SK-N-SH (cell line): ENCODE data around the gene IL10RB. TPM values are rescaled to one million over a fixed set of nuclear protein-coding genes. Genes with fewer than 3 reads are reported as not detected.

Experiments
- CTCF ChIA-PET: fragments of 300-600, 350-600 bp; formaldehyde crosslinking; extraction: SDS; loops from one replicate; lab custom pipeline; 2021; lab: Yijun Ruan, JAX
- POLR2A ChIA-PET: fragments of 350-600 bp; sonication (Branson Sonifier 250); formaldehyde crosslinking; extraction: SDS; loops from one replicate; lab custom pipeline; 2020; ENCODE audit warnings: antibody characterized with exemption, inconsistent platforms; lab: Yijun Ruan, JAX
- DNase-seq: peaks from one replicate; pipeline ENCODE4 v3.0.0; 2012
- H2AFZ ChIP-seq: fragments of 200-600 bp; sonication (generic); 2 replicates; pipeline ENCODE4 v1.8.1; 2016; ENCODE audit warnings: antibody characterized with exemption, mild to moderate bottlenecking, low read depth
- H3F3A ChIP-seq: fragments of 200-600 bp; sonication (generic); replicated peaks from 2 replicates; pipeline ENCODE3; 2016; ENCODE audit warnings: antibody characterized with exemption, mild to moderate bottlenecking; ENCODE audit not compliant: insufficient read depth
- H3K27ac ChIP-seq, 2 experiments: fragments of 200-500 bp in 1 of 2; fragments of 200-600 bp in 1 of 2; sonication (Bioruptor generic) in 1 of 2; sonication (generic), shearing (Covaris generic) in 1 of 2; 2 replicates each; pipeline versions ENCODE4 v1.5.1 to v1.6.1; 2014 to 2016; ENCODE audit warnings: low read depth in 2 of 2, inconsistent platforms in 1 of 2, low read length in 1 of 2, mild to moderate bottlenecking in 1 of 2, mixed read lengths in 1 of 2
- H3K27me3 ChIP-seq: fragments of 200-600 bp; sonication (generic), shearing (Covaris generic); 2 replicates; pipeline ENCODE4 v1.6.1; 2016; ENCODE audit warnings: mixed run types; ENCODE audit not compliant: insufficient read depth
- H3K36me3 ChIP-seq, 2 experiments: fragments of 200-500 bp in 1 of 2; fragments of 200-600 bp in 1 of 2; sonication (Bioruptor generic) in 1 of 2; sonication (generic) in 1 of 2; replicated peaks in 1 of 2; 2 replicates each; pipeline versions ENCODE3 to v1.5.1; 2014 to 2016; ENCODE audit warnings: low read length in 1 of 2, mild to moderate bottlenecking in 1 of 2; ENCODE audit not compliant: insufficient read depth in 2 of 2, control insufficient read depth in 1 of 2
- H3K4me1 ChIP-seq, 2 experiments: fragments of 200-500 bp in 1 of 2; fragments of 200-600 bp in 1 of 2; sonication (Bioruptor generic) in 1 of 2; sonication (generic), shearing (Covaris generic) in 1 of 2; 2 replicates each; pipeline versions ENCODE4 v1.5.1 to v1.6.1; 2014 to 2016; ENCODE audit warnings: low read depth in 1 of 2, low read length in 1 of 2, mixed run types in 1 of 2; ENCODE audit not compliant: insufficient read depth in 2 of 2, control insufficient read depth in 1 of 2
- H3K4me2 ChIP-seq: fragments of 200-600 bp; sonication (generic), shearing (Covaris generic); 2 replicates; pipeline ENCODE4 v1.6.1; 2017; ENCODE audit warnings: mixed run types
- H3K4me3 ChIP-seq, 2 experiments: fragments of 200-500 bp in 1 of 2; fragments of 200-600 bp in 1 of 2; sonication (Bioruptor generic) in 1 of 2; sonication (generic), shearing (Covaris generic) in 1 of 2; 2 replicates each; pipeline versions ENCODE4 v1.5.1 to v1.8.1; 2014 to 2016; ENCODE audit warnings: low read depth in 2 of 2, inconsistent platforms in 1 of 2, low read length in 1 of 2, mild to moderate bottlenecking in 1 of 2, mixed read lengths in 1 of 2, moderate library complexity in 1 of 2
- H3K79me2 ChIP-seq: fragments of 200-600 bp; sonication (generic); 2 replicates; pipeline ENCODE4 v1.8.1; 2017; ENCODE audit warnings: mild to moderate bottlenecking; ENCODE audit not compliant: insufficient read depth
- H3K9ac ChIP-seq: fragments of 200-600 bp; sonication (generic); 2 replicates; pipeline ENCODE4 v1.6.1; 2017; ENCODE audit warnings: mixed run types
- H3K9me2 ChIP-seq: fragments of 200-600 bp; sonication (generic); 2 replicates; pipeline ENCODE4 v1.6.1; 2017; ENCODE audit warnings: mixed run types
- H3K9me3 ChIP-seq: fragments of 200-600 bp; sonication (generic); 2 replicates; pipeline ENCODE4 v1.6.1; 2017; ENCODE audit warnings: mixed run types, mild to moderate bottlenecking, moderate library complexity
- H4K20me1 ChIP-seq: fragments of 200-600 bp; sonication (generic); 2 replicates; pipeline ENCODE4 v1.6.1; 2017; ENCODE audit warnings: mild to moderate bottlenecking, mixed run types; ENCODE audit not compliant: insufficient read depth
- EP300 ChIP-seq, 2 experiments: IDR thresholded peaks; 2 replicates each; pipeline versions ENCODE4 v1.4.0 to v1.6.1; 2012; ENCODE audit warnings: borderline replicate concordance in 1 of 2, low read depth in 1 of 2, low read length in 1 of 2
- EZH2phosphoT487 ChIP-seq: fragments of 200-600 bp; sonication (generic); IDR thresholded peaks from 2 replicates; pipeline ENCODE4 v1.6.1; 2017; ENCODE audit warnings: low read depth, mixed run types, mild to moderate bottlenecking, antibody characterized with exemption, moderate library complexity, borderline replicate concordance
- FOSL2 ChIP-seq: IDR thresholded peaks from 2 replicates; pipeline ENCODE4 v1.4.0; 2012; ENCODE audit warnings: low read depth, mild to moderate bottlenecking, moderate library complexity, borderline replicate concordance
- FOXJ3 ChIP-seq: sonication (generic); formaldehyde crosslinking; IDR thresholded peaks from 2 replicates; pipeline ENCODE4 v1.5.1; 2020; ENCODE audit warnings: mild to moderate bottlenecking, missing genetic modification reagents
- NFIC ChIP-seq: IDR thresholded peaks from 2 replicates; pipeline ENCODE4 v1.4.0; 2012; ENCODE audit warnings: borderline replicate concordance
- RCOR1 ChIP-seq: fragments of 150-350 bp; IDR thresholded peaks from 2 replicates; pipeline ENCODE4 v1.6.1; 2017; ENCODE audit warnings: antibody characterized with exemption, low read length
- TCF12 ChIP-seq: IDR thresholded peaks from 2 replicates; pipeline ENCODE4 v1.4.0; 2012
- WGBS: methylation state at CpG from one replicate; pipeline ENCODE4 v1.1.6; 2017; ENCODE audit warnings: low lambda C conversion rate; 5-methylcytosine and 5-hydroxymethylcytosine counted together
- polyA plus RNA-seq, 3 experiments: library from polyadenylated mRNA; depleted of rRNA; stranded (reverse); fragments of >200 nt; gene quantifications; 2 replicates each; pipeline ENCODE4 v1.2.3, GENCODE V29; 2012
- TF ChIP-seq, protein P1 (sequence below): fragments of 150-350 bp; IDR thresholded peaks from 2 replicates; pipeline ENCODE4 v1.6.1; 2016; ENCODE audit warnings: mild to moderate bottlenecking, low read depth, low read length
- TF ChIP-seq, protein P2 (sequence below): IDR thresholded peaks from 2 replicates; pipeline ENCODE4 v1.6.1; 2012; ENCODE audit warnings: mild to moderate bottlenecking, low read depth, low read length, moderate library complexity
- TF ChIP-seq, protein P3 (sequence below): IDR thresholded peaks from 2 replicates; pipeline ENCODE4 v1.4.0; 2012; ENCODE audit warnings: low read depth, borderline replicate concordance

Gene IL10RB
- polyA plus RNA-seq, 1 of the 3 experiments (the other 2 are of a cell fraction): 20.1 TPM

DNA sequence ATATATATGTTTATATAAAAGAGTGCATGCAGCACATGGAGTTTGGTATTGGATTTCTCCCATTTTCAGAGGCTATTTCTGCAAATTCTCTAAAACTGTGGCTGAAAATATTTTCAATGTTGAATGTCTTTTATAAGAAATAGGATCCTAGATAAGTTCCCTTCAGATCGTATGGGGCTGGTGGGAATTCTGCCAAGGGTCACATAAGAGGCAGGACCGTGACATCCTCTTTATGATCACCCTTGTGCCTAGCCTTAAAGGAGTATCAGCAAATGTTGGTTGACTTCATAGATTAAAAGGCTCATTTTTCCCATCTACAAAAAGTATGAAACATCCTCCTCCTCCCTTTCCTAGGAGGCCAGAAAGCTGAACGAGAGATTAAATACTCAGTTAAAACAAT lies 37.7 kb upstream of the IL10RB start:
- ChIA-PET CTCF (interaction anchor here (1.3 to 1.5 kb wide), 4 partner anchors 28 to 627 kb away, joined by 3 read pairs; no protein-coding TSS in a partner anchor), POLR2A (interaction anchor here (0.6 kb wide), 3 partner anchors 15 to 1617 kb away, joined by 3 to 4 read pairs (median 3); no protein-coding TSS in a partner anchor)
- no peak for TF ChIP-seq RCOR1
- TF ChIP-seq NFIC: no peak
- TF ChIP-seq, protein P1, sequence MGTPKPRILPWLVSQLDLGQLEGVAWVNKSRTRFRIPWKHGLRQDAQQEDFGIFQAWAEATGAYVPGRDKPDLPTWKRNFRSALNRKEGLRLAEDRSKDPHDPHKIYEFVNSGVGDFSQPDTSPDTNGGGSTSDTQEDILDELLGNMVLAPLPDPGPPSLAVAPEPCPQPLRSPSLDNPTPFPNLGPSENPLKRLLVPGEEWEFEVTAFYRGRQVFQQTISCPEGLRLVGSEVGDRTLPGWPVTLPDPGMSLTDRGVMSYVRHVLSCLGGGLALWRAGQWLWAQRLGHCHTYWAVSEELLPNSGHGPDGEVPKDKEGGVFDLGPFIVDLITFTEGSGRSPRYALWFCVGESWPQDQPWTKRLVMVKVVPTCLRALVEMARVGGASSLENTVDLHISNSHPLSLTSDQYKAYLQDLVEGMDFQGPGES: no peak
- no peak for TF ChIP-seq EP300 (IDR thresholded peaks at IDR 0.05; ENCODE audit: borderline replicate concordance in 1 of 2, low read depth in 1 of 2, low read length in 1 of 2)
- TF ChIP-seq TCF12: no peak
- TF ChIP-seq FOXJ3 (CRISPR knock-in tag): no peak
- TF ChIP-seq, protein P2, sequence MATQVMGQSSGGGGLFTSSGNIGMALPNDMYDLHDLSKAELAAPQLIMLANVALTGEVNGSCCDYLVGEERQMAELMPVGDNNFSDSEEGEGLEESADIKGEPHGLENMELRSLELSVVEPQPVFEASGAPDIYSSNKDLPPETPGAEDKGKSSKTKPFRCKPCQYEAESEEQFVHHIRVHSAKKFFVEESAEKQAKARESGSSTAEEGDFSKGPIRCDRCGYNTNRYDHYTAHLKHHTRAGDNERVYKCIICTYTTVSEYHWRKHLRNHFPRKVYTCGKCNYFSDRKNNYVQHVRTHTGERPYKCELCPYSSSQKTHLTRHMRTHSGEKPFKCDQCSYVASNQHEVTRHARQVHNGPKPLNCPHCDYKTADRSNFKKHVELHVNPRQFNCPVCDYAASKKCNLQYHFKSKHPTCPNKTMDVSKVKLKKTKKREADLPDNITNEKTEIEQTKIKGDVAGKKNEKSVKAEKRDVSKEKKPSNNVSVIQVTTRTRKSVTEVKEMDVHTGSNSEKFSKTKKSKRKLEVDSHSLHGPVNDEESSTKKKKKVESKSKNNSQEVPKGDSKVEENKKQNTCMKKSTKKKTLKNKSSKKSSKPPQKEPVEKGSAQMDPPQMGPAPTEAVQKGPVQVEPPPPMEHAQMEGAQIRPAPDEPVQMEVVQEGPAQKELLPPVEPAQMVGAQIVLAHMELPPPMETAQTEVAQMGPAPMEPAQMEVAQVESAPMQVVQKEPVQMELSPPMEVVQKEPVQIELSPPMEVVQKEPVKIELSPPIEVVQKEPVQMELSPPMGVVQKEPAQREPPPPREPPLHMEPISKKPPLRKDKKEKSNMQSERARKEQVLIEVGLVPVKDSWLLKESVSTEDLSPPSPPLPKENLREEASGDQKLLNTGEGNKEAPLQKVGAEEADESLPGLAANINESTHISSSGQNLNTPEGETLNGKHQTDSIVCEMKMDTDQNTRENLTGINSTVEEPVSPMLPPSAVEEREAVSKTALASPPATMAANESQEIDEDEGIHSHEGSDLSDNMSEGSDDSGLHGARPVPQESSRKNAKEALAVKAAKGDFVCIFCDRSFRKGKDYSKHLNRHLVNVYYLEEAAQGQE: no peak
- TF ChIP-seq, protein P3, sequence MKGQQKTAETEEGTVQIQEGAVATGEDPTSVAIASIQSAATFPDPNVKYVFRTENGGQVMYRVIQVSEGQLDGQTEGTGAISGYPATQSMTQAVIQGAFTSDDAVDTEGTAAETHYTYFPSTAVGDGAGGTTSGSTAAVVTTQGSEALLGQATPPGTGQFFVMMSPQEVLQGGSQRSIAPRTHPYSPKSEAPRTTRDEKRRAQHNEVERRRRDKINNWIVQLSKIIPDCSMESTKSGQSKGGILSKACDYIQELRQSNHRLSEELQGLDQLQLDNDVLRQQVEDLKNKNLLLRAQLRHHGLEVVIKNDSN: no peak
- no peak for TF ChIP-seq FOSL2
- no peak for TF ChIP-seq EZH2phosphoT487
- WGBS: 60% methylated on average over 3 of the region's 3 CpGs
- H3K36me3 ChIP-seq: no peaks in the 10 kb centered on the region
- peaks cover 7 to 21% of the 10 kb centered on the region in 2 experiments; a peak in 3 of 4 replicates for H3K4me1 ChIP-seq
- H3K4me3 ChIP-seq: no peak overlapping the region
- no peak overlapping the region for H3K4me2 ChIP-seq
- peaks cover 27% of the 10 kb centered on the region for H3K79me2 ChIP-seq
- no peaks in the 10 kb centered on the region for H3K9me2 ChIP-seq
- DNase-seq: no peak
- no peak overlapping the region for H3K27ac ChIP-seq
- H3K27me3 ChIP-seq: peaks cover 11% of the 10 kb centered on the region; the same call in 1 of the 2 replicates
- no peaks in the 10 kb centered on the region for H4K20me1 ChIP-seq
- no peak overlapping the region for H3K9ac ChIP-seq
- peaks cover 5% of the 10 kb centered on the region for H3F3A ChIP-seq
- no peak overlapping the region for H2AFZ ChIP-seq
- H3K9me3 ChIP-seq: no peaks in the 10 kb centered on the region
